Activated gamma-delta T cell treated with Interleukin-2 at 50 U/mL for 16 hours (primary cell): Measurements from ENCODE around the gene XBP1.
A peak's percentile ranks its signal among the peaks of the same experiment; 100 is the strongest.
"Not testable (repeated sequence)": the region's sequence is repeated elsewhere in the genome, so short reads cannot be mapped to it uniquely, and the experiment has no call there.

ENCODE experiments used
- DNase-seq: peaks from one replicate; pipeline ENCODE4 v3.0.0-alpha.2; 2020

The XBP1 gene

GRCh38 chr22:28791841-28792490 lies 8.4 kb downstream of the XBP1 start:
- DNase-seq, result no peak

GRCh38 chr22:28791124-28791523 lies 9.2 kb downstream of the XBP1 start:
- DNase-seq, result no peak

- no peak for DNase-seq
Observed at GRCh38 chr22:28788601-28789000, 11.8 kb downstream of the XBP1 start.

DNA sequence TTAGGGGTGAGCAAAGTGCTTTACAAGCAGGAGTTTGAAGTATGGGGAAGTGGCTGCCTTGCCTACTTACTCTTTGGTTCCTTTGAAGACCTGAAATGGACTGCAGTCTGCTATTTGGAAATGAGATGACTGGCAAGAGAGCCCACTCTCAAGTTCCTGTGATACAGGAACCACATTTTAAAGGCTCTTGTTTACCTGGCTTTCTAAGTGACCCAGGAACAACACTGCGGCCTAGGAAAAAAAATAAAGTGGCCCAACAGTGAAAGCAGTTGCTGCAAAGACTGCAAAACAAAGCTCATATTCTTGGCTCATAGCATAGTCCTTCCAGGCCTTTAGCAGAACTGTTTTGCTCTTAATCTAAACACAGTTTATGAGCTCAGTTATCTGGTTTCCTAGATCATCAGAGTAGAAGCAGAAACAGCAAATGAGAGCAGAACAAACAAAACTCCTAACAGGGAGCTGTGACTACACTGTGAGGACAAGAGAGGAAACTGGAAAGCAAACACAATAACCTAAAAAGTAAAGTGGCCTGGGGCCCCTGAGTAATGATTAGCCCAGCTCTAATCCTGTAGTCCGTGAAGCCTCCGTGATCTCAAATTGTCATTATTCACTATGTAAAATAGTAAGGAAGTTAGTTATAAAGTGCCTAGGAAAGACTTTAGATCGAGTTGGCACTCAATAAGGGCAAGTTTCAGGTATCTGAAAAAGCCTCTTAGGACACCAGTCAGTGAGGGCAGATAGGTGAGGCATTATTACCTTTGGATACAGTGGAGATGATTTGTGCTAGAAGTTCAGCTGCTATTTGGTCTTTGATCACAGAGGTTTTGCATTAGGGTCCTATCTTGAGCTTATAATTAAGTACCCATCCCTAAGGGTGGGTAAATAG lies 16.3 kb downstream of the XBP1 start:
- no peak for DNase-seq

DNA sequence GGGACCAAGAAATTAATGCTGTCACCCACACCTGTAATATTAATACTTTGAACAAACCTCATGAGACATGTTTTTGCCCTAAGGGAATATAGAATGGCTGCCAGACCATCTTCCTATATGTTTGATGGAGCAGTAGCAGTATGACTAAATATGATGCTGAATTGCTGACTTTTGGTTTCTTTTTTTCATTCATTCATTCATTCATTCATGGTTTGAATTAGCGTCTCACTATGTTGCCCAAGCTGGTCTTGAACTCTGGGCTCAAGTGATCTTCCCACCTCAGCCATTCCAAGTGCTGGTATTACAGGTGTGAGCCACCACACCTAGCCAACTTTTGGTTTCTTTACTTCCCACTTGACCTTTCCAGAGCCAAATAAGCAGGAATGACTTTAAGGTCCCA lies 20.1 kb downstream of the XBP1 start:
- no peak for DNase-seq

DNA sequence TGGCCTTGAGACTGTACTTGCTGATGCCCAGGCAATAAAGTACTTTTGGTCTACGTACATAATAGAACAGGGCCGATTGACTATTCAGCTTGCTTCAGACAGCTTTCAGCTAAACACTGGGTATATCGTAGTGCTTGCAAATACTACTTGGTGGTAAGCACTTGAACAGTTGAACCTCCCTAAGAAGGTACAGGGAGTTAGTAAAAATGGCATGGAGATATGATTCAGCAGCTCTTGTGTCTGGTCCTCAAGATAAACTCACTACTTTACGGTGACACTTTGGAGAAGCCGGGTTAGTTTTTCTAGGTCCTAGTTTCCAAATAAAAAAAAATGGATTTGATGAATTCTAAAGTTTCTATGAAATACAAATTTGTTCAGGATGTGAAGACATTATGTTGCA lies 20.5 kb downstream of the XBP1 start:
- no peak for DNase-seq

- no peak for DNase-seq
Observed at GRCh38 chr22:28774378-28774777, 26.0 kb downstream of the XBP1 start.

DNA sequence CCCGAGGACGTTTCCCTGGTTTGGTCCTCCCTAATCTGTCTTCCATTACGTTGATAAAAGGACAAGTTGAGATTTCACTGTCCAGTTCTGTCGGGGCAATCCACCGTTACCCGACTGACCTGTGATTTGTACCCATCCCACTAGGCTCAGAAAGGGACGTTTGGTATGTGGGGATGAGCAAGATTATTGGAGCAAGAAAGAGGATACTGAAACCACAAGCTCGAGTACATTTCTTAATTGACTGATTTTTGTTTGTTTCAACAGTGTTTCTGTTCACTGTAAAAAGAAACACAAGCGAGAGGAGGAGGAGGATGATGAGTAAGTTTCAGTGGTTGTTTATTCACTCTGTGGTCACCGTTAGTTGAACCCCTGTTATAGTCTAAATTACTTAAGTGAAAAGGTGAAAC lies 26.9 kb downstream of the XBP1 start:
- no peak for DNase-seq

- peak; percentile 89 for DNase-seq
Observed at GRCh38 chr22:28772633-28773460, 27.5 kb downstream of the XBP1 start, which contains the start of gene CCDC117. Gene CCDC117 (plus strand): TSS chr22:28772695. CDS start chr22:28772850, 155 bp downstream.

GRCh38 chr22:28771195-28771791 lies 29.1 kb downstream of the XBP1 start:
- DNase-seq, result no peak

DNA sequence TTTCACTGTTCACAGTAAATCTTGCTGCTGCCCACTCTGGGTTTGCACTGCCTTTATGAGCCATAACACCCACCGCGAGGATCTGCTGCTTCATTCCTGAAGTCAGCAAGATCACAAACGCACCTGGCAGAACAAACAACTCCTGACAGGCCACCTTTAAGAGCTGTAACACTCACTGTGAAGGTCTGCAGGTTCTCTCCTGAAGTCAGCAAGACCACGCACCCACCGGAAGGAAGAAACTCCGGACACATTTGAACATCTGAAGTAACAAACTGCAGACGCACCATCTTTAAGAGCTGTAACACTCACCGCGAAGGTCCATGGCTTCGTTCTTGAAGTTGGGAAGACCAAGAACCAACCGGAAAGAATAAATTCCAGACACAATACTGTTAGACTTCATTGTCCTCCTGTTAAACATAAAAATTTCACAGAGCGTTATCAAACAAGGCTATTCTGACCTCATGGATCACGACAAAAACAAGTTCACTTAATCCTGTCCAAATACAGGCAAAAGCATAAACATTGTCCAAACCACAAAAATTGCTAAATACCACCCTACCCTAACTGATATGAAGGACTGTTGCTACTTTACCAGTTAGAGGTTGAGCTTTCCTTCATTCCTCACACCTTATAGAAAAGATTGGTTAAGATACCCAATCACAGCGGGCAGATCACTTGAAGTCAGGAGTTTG lies 30.8 kb downstream of the XBP1 start:
- DNase-seq, result no peak

DNA sequence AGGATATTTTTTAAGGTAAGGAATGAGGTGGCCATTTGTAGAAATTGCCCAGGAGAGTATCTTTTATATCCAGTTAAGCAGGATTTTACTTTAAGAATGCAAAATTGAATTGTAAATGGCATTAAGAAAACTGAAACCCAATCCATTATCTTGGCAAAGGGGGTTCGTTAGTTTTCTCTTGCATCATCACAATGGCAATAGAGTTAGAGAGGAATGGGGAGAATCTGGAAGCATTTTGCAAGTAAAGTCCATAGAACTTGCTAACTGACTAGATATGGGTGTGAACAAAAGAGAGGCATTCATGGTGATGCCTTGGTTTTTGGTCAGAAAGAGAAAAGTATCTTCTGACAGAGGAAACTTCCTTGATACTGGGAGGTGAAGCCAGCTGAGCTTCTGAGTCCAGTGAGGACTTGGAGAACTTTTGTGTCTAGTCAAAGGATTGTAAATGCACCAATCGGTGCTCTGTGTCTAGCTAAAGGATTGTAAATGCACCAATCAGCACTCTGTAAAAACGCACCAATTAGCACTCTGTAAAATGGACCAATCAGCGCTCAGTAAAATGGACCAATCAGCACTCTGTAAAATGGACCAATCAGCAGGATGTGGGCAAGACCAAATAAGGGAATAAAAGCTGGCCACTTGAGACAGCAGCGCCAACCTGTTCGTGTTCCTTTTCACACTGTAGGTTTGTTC lies 31.5 kb downstream of the XBP1 start:
- DNase-seq, result no peak

DNA sequence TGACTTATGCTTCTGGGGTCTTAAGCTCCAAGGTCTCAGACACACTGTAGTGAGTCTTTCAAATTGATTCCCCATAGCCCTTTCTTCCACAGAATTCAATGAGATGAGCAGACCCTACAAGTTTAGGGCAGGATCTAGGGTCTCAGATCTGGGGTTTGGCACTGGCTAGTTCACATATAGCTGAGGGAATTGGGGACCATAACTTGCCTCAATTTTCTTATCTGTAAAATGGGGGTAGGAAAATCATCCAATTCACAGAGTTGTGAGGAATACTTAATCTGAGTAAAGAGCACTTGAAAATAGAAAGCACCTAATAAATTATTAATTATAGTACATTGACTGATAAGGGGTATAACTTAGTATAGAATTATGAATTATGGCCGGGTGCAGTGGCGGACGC lies 33.7 kb downstream of the XBP1 start:
- DNase-seq, result no peak

DNA sequence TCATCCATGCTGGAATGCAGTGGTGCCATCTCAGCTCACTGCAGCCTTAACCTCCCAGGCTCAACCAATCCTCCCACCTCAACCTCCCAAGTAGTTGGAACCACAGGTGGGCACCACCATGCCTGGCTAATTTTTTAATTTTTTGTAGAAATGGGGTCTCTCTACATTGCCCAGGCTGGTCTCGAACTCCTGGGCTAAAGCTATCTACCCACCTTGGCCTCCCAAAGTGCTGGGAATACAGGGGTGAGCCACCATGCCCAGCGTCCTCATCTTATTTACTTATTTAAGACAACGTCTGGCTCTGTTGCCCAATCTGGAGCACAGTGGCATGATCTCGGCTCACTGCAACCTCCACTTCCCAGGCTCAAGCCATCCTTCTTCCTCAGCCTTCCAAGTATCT lies 38.4 kb downstream of the XBP1 start:
- DNase-seq, result not testable (repeated sequence)

GRCh38 chr22:28761449-28761755 lies 39.0 kb downstream of the XBP1 start:
- no peak for DNase-seq

- DNase-seq, result no peak
Observed at GRCh38 chr22:28759861-28760560, 40.4 kb downstream of the XBP1 start.

DNA sequence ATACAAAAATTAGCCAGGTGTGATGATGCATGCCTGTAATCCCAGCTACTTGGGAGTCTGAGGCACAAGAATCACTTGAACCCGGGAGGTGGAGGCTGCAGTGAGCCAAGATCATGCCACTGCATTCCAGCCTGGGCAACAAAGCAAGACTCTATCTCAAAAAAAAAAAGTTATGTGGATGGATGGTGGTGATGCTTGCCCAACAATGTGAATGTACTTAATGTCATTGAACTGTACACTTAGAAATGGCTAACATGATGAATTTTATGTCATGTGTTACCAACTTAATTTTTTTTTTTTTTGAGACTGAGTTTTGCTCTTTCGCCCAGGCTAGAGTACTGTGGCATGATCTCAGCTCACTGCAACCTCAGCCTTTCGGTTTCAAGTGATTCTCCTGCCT lies 45.9 kb downstream of the XBP1 start:
- DNase-seq, result not testable (repeated sequence)

DNA sequence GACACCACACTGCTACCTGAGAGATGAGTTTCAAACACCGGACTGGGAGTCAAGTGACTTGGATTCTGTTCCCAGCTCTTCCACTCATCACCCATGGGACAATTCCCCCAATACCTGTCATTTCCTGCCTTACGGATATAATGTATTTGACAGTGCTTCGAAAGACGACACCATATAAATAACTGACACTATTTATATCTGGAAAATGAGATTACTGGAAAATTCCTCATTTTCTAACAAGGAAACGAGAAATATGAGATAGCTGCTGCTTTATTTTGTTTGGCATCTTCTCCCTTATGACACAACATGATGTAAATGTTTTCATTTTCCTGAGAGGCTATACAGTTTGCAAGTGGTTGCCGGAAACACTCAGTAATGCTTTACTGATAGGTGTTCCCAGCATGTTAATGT lies 49.9 kb downstream of the XBP1 start:
- DNase-seq, result no peak
